ENCODE measurements around the gene RNASE7.
A peak's percentile ranks its signal among the peaks of the same experiment; 100 is the strongest.

DNA sequence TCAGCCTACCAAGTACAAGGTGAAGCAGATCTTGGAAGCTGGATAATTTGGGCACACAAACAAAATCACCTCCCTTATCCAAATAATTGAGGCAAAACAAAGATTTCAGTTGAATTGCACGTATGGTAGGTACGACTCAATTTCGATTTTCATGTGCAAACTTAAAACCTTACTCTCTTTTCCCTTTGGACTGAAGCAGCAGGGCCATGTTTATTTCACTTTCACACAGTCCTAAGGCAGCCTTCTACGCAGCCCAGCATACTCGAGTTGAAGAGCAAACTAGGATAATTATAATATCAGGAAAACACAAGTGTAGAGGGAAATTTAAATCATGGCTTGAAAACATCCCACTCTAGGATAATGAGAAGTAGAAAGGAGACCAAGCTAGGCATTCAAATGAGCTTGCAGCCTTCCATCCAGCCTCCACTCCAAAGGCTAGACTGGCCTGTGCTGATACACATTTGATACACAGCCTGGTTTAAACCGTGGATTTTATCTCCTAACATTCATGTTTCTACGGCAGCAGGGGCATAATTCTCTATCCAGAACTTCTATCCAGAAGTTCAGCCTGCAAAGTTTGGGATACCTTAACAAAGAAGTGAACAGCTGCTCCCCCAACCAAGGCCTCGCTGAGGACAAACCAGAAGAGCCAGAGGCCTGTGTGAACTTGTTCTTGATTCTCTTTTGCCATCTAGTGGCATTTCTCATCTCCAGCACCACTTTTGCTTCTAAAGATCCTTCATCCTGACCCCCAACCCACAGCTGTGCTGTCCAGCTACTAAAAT, 2.4 kb upstream of the RNASE7 start:
- TF ChIP-seq, protein P1, sequence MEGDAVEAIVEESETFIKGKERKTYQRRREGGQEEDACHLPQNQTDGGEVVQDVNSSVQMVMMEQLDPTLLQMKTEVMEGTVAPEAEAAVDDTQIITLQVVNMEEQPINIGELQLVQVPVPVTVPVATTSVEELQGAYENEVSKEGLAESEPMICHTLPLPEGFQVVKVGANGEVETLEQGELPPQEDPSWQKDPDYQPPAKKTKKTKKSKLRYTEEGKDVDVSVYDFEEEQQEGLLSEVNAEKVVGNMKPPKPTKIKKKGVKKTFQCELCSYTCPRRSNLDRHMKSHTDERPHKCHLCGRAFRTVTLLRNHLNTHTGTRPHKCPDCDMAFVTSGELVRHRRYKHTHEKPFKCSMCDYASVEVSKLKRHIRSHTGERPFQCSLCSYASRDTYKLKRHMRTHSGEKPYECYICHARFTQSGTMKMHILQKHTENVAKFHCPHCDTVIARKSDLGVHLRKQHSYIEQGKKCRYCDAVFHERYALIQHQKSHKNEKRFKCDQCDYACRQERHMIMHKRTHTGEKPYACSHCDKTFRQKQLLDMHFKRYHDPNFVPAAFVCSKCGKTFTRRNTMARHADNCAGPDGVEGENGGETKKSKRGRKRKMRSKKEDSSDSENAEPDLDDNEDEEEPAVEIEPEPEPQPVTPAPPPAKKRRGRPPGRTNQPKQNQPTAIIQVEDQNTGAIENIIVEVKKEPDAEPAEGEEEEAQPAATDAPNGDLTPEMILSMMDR (IDR thresholded peaks at IDR 0.05; ENCODE audit: insufficient read depth, low read length, poor library complexity, severe bottlenecking): peak; percentile 10
- no peak for TF ChIP-seq EZH2phosphoT487 (conservative IDR thresholded peaks at IDR 0.05; ENCODE audit: low read length)
